ENCODE measurements around the gene NPY.

GRCh38 chr7:24328050-24328449, 44.1 kb downstream of the NPY start:
- TF ChIP-seq CTCF (IDR thresholded peaks at IDR 0.05; ENCODE audit: low read length): no peak
- TF ChIP-seq EZH2 (IDR thresholded peaks at IDR 0.05; ENCODE audit: borderline replicate concordance, low read length): no peak
